ENCODE data around the gene EMP2.
A peak's percentile ranks its signal among the peaks of the same experiment; 100 is the strongest.

EMP2 gene

DNA sequence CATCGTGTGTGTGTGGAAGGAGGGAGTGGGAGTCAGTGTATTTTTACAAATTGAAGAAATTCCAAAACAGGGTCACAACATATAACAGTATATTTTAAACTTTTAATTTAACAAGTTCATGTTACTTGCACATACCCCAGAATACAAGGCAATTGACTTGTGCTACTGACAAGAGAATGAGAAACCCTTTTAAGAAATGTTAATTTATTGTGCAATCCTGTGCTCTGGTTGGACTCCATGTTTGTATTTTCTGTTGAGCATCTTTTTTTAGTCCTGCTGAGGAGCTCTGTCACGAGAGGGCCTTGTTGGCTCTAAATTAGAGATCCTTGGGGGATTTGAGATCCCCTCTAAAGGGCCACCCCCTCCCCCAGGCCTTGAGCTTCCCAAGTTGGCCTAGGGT is 1.1 kb upstream of the EMP2 start:
- Histone ChIP-seq H3K36me3 (ENCODE audit: low read depth) (no peaks in the 10 kb centered on the region), H3K27me3 (ENCODE audit: insufficient read depth, poor library complexity, severe bottlenecking) (no peaks in the 10 kb centered on the region), H3K9me3 (ENCODE audit: severe bottlenecking) (no peaks in the 10 kb centered on the region), H3K27ac (ENCODE audit: poor library complexity, severe bottlenecking) (no peak overlapping the region), H3K4me3 (ENCODE audit: severe bottlenecking) (no peak overlapping the region), H3K4me1 (ENCODE audit: insufficient read depth, poor library complexity, severe bottlenecking) (peaks cover 33% of the 10 kb centered on the region)
- no peak for DNase-seq (ENCODE audit: low spot score)
- TF ChIP-seq, protein P1, sequence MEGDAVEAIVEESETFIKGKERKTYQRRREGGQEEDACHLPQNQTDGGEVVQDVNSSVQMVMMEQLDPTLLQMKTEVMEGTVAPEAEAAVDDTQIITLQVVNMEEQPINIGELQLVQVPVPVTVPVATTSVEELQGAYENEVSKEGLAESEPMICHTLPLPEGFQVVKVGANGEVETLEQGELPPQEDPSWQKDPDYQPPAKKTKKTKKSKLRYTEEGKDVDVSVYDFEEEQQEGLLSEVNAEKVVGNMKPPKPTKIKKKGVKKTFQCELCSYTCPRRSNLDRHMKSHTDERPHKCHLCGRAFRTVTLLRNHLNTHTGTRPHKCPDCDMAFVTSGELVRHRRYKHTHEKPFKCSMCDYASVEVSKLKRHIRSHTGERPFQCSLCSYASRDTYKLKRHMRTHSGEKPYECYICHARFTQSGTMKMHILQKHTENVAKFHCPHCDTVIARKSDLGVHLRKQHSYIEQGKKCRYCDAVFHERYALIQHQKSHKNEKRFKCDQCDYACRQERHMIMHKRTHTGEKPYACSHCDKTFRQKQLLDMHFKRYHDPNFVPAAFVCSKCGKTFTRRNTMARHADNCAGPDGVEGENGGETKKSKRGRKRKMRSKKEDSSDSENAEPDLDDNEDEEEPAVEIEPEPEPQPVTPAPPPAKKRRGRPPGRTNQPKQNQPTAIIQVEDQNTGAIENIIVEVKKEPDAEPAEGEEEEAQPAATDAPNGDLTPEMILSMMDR (IDR thresholded peaks at IDR 0.05; ENCODE audit: poor library complexity, severe bottlenecking), result no peak
- no peak for ATAC-seq (ENCODE audit: low read depth)

DNA sequence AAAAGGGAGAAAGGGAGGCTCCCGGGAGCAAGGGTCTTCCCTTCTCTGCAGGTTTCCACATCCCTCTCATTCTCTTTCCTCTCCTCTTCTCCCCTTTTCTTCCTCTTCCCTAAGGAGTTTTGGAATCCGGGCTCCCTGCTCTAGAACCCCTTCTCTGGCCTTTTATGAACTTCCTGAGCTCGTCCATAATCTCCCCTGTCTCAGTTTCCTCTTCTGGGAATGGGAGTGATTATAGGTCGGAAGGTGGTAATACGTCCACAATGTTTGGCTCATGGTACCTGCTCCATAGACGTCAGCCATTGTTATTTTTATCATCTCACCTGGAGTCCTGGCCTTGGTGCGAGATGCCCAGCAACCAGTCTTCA is 467 bp upstream of the EMP2 start:
- H3K4me3 ChIP-seq (ENCODE audit: severe bottlenecking), result peak overlapping the region; percentile 69

DNA sequence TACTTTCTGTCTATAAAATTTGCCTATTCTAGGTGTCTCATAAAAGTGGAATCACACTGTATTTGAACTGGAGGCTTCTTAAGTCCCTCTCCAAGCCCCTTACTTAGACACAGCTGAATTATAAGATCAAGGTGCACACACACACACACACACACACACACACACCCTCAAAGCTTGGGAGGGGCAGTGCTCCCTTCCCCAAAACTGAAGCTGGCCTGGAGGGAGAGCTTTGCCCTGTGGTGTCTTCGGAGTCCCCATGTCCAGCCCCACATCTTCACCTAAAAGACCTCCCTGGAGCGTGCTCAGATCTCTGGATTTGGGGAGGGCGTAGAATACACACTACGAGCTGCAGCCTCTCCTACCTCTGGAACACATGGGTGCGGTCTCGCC is 828 bp downstream of the EMP2 start:
- no peak for DNase-seq (ENCODE audit: low spot score)
- TF ChIP-seq, protein P1 (IDR thresholded peaks at IDR 0.05; ENCODE audit: poor library complexity, severe bottlenecking), result no peak
- peak overlapping the region; percentile 69 for H3K4me3 ChIP-seq (ENCODE audit: severe bottlenecking)
- peak; percentile 1; the same call in 2 of the 3 replicates for ATAC-seq (ENCODE audit: low read depth)
- H3K4me1 ChIP-seq (ENCODE audit: insufficient read depth, poor library complexity, severe bottlenecking), result peaks cover 24% of the 10 kb centered on the region
- H3K36me3 ChIP-seq (ENCODE audit: low read depth), result no peaks in the 10 kb centered on the region; the same call in 1 of the 2 replicates
- peak overlapping the region; percentile 46 for H3K27ac ChIP-seq (ENCODE audit: poor library complexity, severe bottlenecking)
- H3K27me3 ChIP-seq (ENCODE audit: insufficient read depth, poor library complexity, severe bottlenecking), result no peaks in the 10 kb centered on the region
- H3K9me3 ChIP-seq (ENCODE audit: severe bottlenecking), result no peaks in the 10 kb centered on the region

More for the DNA sequence above, 467 bp upstream of the EMP2 start:
- peak overlapping the region; percentile 46 for H3K27ac ChIP-seq (ENCODE audit: poor library complexity, severe bottlenecking)
- DNase-seq (ENCODE audit: low spot score) (no peak), ATAC-seq (ENCODE audit: low read depth) (no peak)
- TF ChIP-seq, protein P1 (IDR thresholded peaks at IDR 0.05; ENCODE audit: poor library complexity, severe bottlenecking), result no peak
- H3K36me3 ChIP-seq (ENCODE audit: low read depth), result no peaks in the 10 kb centered on the region
- peaks cover 33% of the 10 kb centered on the region for H3K4me1 ChIP-seq (ENCODE audit: insufficient read depth, poor library complexity, severe bottlenecking)
- H3K9me3 ChIP-seq (ENCODE audit: severe bottlenecking), result no peaks in the 10 kb centered on the region
- no peaks in the 10 kb centered on the region for H3K27me3 ChIP-seq (ENCODE audit: insufficient read depth, poor library complexity, severe bottlenecking)

DNA sequence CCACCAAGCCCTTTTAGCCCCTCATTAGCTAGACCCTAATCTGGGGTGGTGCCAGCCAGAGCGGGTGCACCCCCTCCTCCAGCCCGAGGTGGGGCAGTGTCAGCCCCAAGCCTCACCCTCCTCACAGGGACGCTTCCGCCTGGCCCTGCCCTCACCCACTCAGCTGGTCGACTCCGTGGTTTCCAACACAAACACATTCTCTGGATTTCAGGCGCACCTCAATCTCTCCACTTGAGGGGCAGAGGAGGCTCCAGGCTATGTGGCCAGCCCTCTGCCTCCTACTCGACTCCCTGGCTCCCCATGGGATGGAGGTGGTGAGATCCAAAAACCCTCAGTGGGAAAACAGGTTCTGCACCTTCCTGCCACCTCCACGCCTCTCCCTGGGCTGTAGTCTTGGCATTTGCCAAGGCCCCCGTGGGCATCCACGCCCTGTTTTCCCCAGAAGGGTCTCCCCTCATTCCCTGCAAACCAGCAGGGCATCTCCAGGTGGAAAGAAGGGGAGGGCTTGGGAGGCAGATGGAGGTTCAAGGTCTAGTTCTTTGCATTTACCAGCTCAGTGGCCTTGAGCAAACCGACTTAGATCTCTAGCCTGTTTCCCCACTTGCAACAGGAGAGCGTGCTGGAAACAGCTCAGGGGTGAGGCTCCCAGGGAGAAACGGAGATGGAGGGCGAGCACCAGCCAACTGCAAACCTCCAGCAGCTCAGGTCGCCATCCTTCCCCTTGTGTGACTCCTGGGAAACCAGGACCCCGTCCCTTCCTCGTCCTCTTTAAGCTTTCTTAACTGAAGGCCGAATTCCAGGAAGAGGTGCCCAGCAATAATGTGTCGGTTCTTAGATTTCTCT is 1.7 kb downstream of the EMP2 start:
- DNase-seq (ENCODE audit: low spot score) (no peak), ATAC-seq (ENCODE audit: low read depth) (peak; percentile 48)
- peaks cover 19% of the 10 kb centered on the region for H3K4me1 ChIP-seq (ENCODE audit: insufficient read depth, poor library complexity, severe bottlenecking)
- peak overlapping the region; percentile 69 for H3K4me3 ChIP-seq (ENCODE audit: severe bottlenecking)
- H3K27me3 ChIP-seq (ENCODE audit: insufficient read depth, poor library complexity, severe bottlenecking), result no peaks in the 10 kb centered on the region
- no peaks in the 10 kb centered on the region for H3K9me3 ChIP-seq (ENCODE audit: severe bottlenecking)
- H3K27ac ChIP-seq (ENCODE audit: poor library complexity, severe bottlenecking), result peak overlapping the region; percentile 46
- H3K36me3 ChIP-seq (ENCODE audit: low read depth), result no peaks in the 10 kb centered on the region; the same call in 1 of the 2 replicates
- TF ChIP-seq, protein P1 (IDR thresholded peaks at IDR 0.05; ENCODE audit: poor library complexity, severe bottlenecking), result peak; percentile 43
